Epithelial cell of proximal tubule (primary cell): ENCODE data around the gene GLYATL3. TPM values are rescaled to one million over a fixed set of nuclear protein-coding genes. Genes with fewer than 3 reads are reported as not detected.
"Not testable (repeated sequence)": the region's sequence is repeated elsewhere in the genome, so short reads cannot be mapped to it uniquely, and the experiment has no call there.

Experiments used
- DNase-seq: peaks from one replicate; pipeline ENCODE4 v3.0.0-alpha.2; 2011; ENCODE audit warnings: low read depth
- H3K4me3 ChIP-seq: 2 replicates; pipeline ENCODE4 v1.5.1; 2011; ENCODE audit warnings: low read depth, mild to moderate bottlenecking, low read length
- CTCF ChIP-seq: conservative IDR thresholded peaks from 2 replicates; pipeline ENCODE4 v1.5.1; 2012; ENCODE audit warnings: low read depth, mild to moderate bottlenecking, low read length
- total RNA-seq: library from RNA; depleted of rRNA; stranded (reverse); fragments of >200 nt; gene quantifications from 2 replicates; pipeline ENCODE4 v1.2.3, GENCODE V29; 2015

The GLYATL3 gene
- total RNA-seq, 1 donor from 2014 or later = not detected

GRCh38 chr6:49462927-49463611 lies 36.7 kb upstream of the GLYATL3 start, which contains the start of the genes CENPQ and MMUT:
Gene CENPQ (plus strand): TSS chr6:49463370. CDS start chr6:49470177, 6,807 bp downstream.
Gene MMUT (minus strand): TSS chr6:49463253. CDS start chr6:49459466, 3,787 bp downstream.
- TF ChIP-seq CTCF = no peak
- H3K4me3 ChIP-seq = peak within 1 kb of the TSS; percentile 92
- peak; percentile 72 for DNase-seq

- peak overlapping the region; percentile 92 for H3K4me3 ChIP-seq
- DNase-seq = no peak
- TF ChIP-seq CTCF = no peak
Measured at GRCh38 chr6:49463612-49463967, 36.1 kb upstream of the GLYATL3 start.

GRCh38 chr6:49464691-49465090 lies 35.0 kb upstream of the GLYATL3 start:
- TF ChIP-seq CTCF = no peak
- H3K4me3 ChIP-seq = no peak overlapping the region
- no peak for DNase-seq

- DNase-seq = no peak
- no peak for TF ChIP-seq CTCF
- no peak overlapping the region for H3K4me3 ChIP-seq
Measured at GRCh38 chr6:49468042-49468441, 31.7 kb upstream of the GLYATL3 start.

- H3K4me3 ChIP-seq, DNase-seq: not testable (repeated sequence)
Measured at GRCh38 chr6:49476564-49476963, 23.2 kb upstream of the GLYATL3 start.

- no peak for DNase-seq
- H3K4me3 ChIP-seq = no peak overlapping the region
- no peak for TF ChIP-seq CTCF
Measured at GRCh38 chr6:49479308-49479970, 20.3 kb upstream of the GLYATL3 start.

GRCh38 chr6:49481846-49482245 lies 17.9 kb upstream of the GLYATL3 start:
- DNase-seq, H3K4me3 ChIP-seq: not testable (repeated sequence)

- not testable (repeated sequence) for H3K4me3 ChIP-seq, DNase-seq
Measured at GRCh38 chr6:49483380-49483779, 16.3 kb upstream of the GLYATL3 start.
